HG02759 (cell line): ENCODE measurements around the gene GPER1.

Source experiments
- ATAC-seq: cut with Tn5 transposase; IDR thresholded peaks from one replicate; pipeline ENCODE4 v1.9.1; 2021; ENCODE audit warnings: mild to moderate bottlenecking, moderate library complexity; ENCODE audit not compliant: unreplicated experiment

Gene GPER1

DNA sequence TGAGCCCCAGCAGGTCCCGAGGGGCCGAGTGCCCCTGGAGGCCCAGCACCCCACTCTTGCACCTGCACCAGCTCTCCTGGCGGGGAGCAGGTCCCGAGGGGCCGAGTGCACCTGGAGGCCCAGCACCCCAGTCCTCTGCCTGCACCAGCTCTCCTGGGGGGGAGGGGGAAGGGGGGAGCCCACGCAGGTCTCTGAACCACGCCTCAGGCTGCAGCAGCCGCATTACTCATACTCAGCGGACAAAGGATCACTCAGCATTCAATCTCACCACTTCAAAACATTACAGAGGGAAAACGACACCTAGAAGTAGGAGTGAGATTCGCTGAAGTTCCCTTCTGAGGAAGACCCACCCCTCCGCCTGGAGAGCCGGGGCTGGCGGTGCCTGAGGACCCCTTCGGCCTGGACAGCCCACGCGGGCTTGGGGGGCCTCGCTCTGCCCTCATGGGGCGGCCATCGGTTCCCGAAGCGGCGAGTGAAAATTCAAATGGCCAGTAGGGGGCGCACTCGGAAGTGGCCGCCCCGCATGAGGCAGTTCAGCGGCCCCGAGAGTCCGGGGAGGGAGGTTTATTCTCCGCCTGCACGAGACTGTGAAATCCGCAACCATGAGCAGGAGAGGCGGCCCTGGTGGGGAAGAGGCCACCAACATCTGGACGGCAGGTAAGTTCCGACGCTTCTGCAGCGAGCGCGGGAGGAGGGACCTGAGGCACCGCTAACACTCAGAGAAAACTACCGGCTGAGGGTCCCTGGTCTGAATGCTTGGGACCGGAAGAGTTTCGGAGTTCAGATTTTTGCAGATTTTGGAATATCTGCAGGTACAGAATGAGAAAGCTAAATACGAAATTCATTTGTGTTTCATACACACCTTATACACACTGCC is 1.1 kb upstream of the GPER1 start:
- ATAC-seq: peak; percentile 82

GRCh38 chr7:1087465-1087814 is 473 bp upstream of the GPER1 start:
- ATAC-seq: no peak

DNA sequence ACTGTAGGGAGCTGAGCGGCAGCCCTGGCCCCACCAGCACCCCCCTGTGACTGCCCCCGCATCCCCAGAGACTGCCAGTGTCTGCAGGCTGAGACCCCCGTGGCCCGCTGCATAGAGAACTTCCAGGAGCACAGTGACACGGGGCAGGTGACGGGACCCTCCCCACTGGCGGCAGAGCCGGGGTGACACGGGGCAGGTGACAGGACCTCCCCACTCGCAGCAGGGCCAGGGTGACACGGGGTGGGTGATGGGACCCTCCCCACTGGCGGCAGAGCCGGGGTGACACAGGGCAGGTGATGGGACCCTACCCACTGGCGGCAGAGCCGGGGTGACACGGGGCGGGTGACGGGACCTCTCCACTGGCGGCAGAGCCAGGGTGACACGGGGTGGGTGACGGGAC is 2.3 kb downstream of the GPER1 start:
- no peak for ATAC-seq

DNA sequence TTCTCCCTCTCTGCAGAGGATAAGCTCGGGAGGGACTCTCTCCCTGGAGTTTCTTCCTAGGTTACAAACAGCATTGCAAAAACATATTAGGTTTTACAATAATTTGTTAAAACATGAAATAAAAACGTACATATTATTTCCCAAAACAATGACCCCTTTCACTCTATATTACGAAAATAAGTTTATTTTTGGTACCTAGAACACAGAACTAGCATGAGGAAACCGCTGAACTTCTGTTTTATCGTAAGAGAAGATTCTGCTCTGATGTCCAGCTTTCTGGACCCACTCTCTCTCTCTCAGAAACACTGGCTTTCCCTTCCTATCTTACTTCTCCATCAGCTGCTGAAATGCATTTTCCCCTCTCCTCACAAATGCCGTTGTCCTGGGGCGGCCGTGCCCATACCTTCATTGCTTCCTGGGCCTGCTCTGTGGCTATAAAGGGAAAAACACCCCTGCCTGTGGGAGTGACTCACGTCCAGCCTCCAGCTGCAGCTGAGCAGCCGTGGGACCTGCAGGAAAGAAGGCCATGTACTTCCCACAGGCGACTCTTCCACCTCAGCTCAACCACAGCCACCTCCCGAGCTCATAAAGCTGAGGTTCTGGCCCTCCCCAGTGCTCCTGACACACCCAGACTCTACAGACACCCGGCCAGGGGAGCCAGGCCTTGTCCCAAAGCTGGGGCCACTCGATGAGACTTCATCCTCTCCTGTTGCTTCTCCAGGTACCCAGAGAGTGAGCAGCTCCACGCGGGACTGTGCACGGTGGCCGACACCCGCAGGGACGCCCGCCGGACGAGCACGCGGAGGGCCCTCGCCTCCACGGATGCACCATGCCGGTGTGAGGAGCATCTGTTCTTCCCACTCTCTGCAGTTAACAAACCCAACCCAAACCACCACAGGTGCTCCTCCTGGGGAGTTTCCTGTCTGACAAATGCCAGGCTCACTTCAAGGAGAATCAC is 3.1 kb downstream of the GPER1 start:
- no peak for ATAC-seq

GRCh38 chr7:1091644-1092027 is 3.7 kb downstream of the GPER1 start:
- ATAC-seq: no peak

- no peak for ATAC-seq
Measured at GRCh38 chr7:1092161-1092632, 4.3 kb downstream of the GPER1 start.

DNA sequence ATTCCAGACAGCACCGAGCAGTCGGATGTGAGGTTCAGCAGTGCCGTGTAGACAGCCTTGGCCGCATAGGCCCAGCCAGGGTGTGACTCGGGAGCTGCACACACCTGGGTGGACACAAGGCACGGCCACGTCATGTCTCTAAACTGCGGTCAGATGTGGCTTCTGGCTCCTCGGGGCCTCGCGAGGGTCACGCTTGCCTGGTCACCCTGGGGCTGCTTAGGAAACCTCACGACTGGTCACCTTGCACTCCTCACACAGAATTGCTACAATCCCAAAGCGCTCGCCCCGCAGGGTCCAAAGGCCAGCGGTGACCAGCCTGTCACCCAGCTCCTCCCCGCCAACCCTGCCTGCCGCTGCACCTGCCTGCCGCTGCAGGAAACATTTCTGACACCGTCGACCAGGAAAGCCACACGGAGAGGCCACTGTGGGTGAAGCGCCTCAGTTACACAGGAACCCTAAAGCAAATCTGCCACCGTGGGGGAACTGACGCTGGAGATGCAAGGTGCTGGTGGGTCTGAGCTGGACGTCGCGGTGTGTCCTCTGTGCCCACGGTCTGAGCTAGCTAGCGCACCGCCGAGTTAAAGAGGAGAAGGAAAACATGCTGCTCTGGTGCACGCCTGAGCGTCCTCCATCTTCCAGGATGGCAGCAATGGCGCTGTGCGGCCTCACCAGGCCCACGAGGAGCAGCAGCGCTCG is 5.0 kb downstream of the GPER1 start:
- ATAC-seq: no peak

DNA sequence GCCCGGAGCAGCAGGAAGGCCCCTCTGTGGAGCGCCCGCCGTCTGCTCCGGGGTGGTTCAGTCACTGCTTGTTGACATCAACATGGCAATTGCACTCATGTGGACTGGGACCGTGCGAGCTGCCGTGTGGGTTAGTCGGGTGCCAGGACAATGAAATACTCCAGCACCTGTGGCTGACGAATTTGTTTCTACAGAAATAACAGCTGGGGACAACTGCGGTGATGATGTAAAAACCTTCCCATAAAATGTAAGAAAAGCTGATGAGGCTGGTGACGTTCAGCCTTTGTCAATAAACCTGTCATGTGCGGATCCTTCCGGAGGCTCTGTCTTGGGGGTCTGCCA is 5.6 kb downstream of the GPER1 start:
- no peak for ATAC-seq

- no peak for ATAC-seq
Measured at GRCh38 chr7:1093916-1094508, 6.1 kb downstream of the GPER1 start.

GRCh38 chr7:1094870-1095269 is 7.0 kb downstream of the GPER1 start:
- no peak for ATAC-seq

DNA sequence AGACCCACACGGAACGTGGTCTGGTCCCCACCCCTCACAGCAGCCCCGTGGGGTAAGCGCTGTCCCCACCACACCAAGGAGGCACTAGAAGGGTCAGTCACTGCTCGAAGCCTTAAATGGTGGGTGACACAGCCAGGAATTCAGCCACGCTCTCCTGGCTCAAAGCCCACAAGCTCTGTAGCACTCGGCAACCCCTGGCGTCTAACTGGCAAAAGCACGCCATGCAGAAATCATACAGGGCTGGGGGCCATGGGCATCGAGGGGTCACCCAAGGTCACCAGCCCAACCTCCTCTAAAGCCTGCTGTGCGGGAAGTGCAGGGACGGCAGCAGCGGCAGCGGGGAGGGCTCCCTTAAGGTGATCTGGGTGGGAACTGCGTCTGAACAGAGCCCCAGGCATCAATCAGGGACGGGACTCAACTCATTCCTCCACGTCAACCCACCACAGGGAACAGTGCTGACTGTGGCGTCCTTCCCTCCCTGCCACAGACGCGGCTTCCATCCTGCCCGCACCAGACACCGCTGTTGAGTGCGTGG is 7.8 kb downstream of the GPER1 start:
- ATAC-seq: no peak

- ATAC-seq: no peak
Measured at GRCh38 chr7:1096156-1097119, 8.5 kb downstream of the GPER1 start.

- ATAC-seq: no peak
Measured at GRCh38 chr7:1097120-1097504, 9.2 kb downstream of the GPER1 start.

DNA sequence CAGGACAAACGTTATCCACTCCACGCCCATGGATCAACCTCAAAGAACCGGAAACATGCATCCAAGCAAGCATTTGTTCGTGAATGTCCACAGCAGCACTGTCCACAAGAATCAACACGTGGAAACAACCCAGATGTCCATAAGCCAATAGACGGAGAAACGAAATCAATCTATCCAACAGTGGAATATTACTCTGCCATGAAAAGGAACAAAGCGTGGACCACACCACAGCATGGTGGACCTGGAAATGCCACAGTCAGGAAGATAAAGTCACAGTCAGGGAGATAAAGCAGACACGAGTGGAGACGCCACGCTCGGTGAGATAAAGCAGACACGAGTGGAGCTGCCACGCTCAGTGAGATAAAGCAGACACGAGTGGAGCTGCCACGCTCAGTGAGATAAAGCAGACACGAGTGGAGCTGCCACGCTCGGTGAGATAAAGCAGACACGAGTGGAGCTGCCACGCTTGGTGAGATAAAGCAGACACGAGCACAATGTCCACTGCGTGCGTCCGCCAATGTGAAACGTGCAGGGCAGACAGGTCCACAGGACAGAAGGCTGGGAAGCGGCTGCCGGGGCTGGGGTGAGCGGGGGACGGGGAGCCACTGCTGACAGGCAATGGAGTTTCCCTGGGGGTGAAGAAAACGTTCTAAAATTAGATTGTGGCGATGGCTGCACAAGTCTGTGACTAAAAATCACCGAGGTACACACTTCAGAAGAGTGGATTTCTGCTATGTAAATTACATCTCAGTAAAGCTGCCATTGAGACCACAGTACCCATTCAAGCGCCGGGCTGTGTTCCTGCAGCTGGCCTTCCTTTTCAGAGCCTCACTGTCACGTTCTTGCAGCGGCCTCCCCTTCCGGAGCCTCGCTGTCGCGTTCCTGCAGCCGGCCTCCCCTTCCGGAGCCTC is 10.6 kb downstream of the GPER1 start:
- ATAC-seq: no peak

GRCh38 chr7:1099154-1099542 is 11.2 kb downstream of the GPER1 start:
- ATAC-seq: no peak

DNA sequence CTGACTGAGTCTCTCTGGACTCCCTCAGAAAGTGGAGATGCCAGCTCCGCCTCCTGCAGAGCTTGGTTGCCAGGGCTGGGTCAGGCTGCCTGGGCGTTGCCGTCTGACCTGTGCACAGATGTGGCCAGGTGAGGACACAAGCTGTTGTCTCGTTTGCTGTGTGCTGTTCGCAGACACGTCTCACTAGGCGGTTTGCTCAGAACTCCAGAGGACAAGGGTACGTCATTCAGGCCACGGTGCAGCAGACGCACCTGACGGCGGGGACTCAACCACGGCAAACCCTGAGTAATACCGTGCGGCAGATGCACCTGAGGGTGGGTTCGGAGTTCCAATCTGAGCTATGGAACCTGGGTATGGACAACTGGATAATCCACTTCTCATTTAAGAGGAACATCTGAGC is 11.7 kb downstream of the GPER1 start:
- ATAC-seq: no peak

GRCh38 chr7:1100386-1100785 is 12.5 kb downstream of the GPER1 start:
- ATAC-seq: no peak

- ATAC-seq: no peak
Measured at GRCh38 chr7:1100834-1101562, 13.1 kb downstream of the GPER1 start.
